SIG-M5 (cell line): Measurements from ENCODE around the gene PLXNB1.

Experiments used
- DNase-seq: peaks from one replicate; lab custom pipeline; 2025; lab: John Stamatoyannopoulos, UW

The PLXNB1 gene

GRCh38 chr3:48367201-48367600, 62.7 kb downstream of the PLXNB1 start:
- no peak for DNase-seq

- no peak for DNase-seq
Observed at GRCh38 chr3:48364840-48365239, 65.0 kb downstream of the PLXNB1 start.

DNA sequence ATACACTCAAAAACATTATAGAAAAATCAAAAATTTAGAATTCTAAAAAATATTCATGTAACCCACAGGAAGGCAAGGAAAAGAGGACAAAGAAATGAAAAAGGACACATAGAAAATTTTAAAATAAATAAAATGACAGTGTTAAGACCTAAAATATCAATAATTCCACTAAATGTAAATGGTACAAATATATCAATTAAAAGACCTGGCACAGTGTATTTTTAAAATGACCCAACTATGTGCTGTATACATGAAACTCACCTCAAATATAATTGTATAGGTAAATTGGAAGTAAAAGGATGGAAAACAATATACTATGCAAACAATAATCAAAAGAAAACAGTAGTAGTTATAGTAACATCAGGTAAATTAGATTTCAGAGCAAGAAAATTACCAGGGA, 68.0 kb downstream of the PLXNB1 start:
- no peak for DNase-seq

- DNase-seq: no peak
Observed at GRCh38 chr3:48356419-48356818, 73.5 kb downstream of the PLXNB1 start.

GRCh38 chr3:48353987-48354386, 75.9 kb downstream of the PLXNB1 start:
- no peak for DNase-seq
